Endothelial cell (in vitro differentiated cells): ENCODE measurements around the gene BEAN1. TPM values are rescaled to one million over a fixed set of nuclear protein-coding genes. Genes with fewer than 3 reads are reported as not detected.

Source experiments
- DNase-seq: peaks from one replicate; pipeline ENCODE4 v3.0.0; 2021; ENCODE audit warnings: low spot score
- H3K27ac Mint-ChIP-seq: one replicate; pipeline ENCODE4 v1.8.0; 2021; ENCODE audit warnings: mixed read lengths, inconsistent platforms; ENCODE audit not compliant: unreplicated experiment
- H3K27me3 Mint-ChIP-seq: one replicate; pipeline ENCODE4 v1.8.0; 2021; ENCODE audit warnings: mild to moderate bottlenecking, moderate library complexity, mixed read lengths, inconsistent platforms; ENCODE audit not compliant: unreplicated experiment
- H3K36me3 Mint-ChIP-seq: one replicate; pipeline ENCODE4 v1.8.0; 2021; ENCODE audit warnings: mild to moderate bottlenecking, low read depth, mixed read lengths, inconsistent platforms; ENCODE audit not compliant: unreplicated experiment
- H3K4me1 Mint-ChIP-seq: one replicate; pipeline ENCODE4 v1.8.0; 2021; ENCODE audit warnings: mild to moderate bottlenecking, mixed read lengths, inconsistent platforms; ENCODE audit not compliant: unreplicated experiment
- H3K4me3 Mint-ChIP-seq: one replicate; pipeline ENCODE4 v1.8.0; 2021; ENCODE audit warnings: mild to moderate bottlenecking, mixed read lengths, inconsistent platforms; ENCODE audit not compliant: unreplicated experiment
- H3K9me3 Mint-ChIP-seq: one replicate; pipeline ENCODE4 v1.8.0; 2021; ENCODE audit warnings: mixed read lengths, inconsistent platforms; ENCODE audit not compliant: unreplicated experiment
- CTCF ChIP-seq: fragments of 200-600 bp; sonication (generic); IDR thresholded peaks from one replicate; pipeline ENCODE4 v1.5.0; 2021; ENCODE audit warnings: antibody characterized with exemption; ENCODE audit not compliant: unreplicated experiment
- total RNA-seq: library from RNA; stranded (reverse); fragmentation: NEBNext Ultra II Directional; extraction: Animal tissue kit (Norgen Biotek cat#: 25700); gene quantifications from one replicate; pipeline ENCODE4 v1.2.1, GENCODE V29; 2021; ENCODE audit not compliant: unreplicated experiment

The BEAN1 gene
- total RNA-seq, 1 donor from 2014 or later: 0.49 TPM

- peaks cover 63% of the 10 kb centered on the region for H3K36me3 Mint-ChIP-seq
- no peak for DNase-seq
- peak overlapping the region; percentile 67 for H3K27ac Mint-ChIP-seq
- TF ChIP-seq CTCF: no peak
- H3K4me1 Mint-ChIP-seq: peaks cover 71% of the 10 kb centered on the region
- H3K4me3 Mint-ChIP-seq: peak overlapping the region; percentile 82
- H3K27me3 Mint-ChIP-seq: peaks cover 36% of the 10 kb centered on the region
- H3K9me3 Mint-ChIP-seq: no peaks in the 10 kb centered on the region
These were observed 46.7 kb upstream of the BEAN1 start for GRCh38 chr16:66380421-66380820.

- Mint-ChIP-seq H3K27ac (peak overlapping the region; percentile 99), H3K9me3 (no peaks in the 10 kb centered on the region), H3K36me3 (peaks cover 65% of the 10 kb centered on the region), H3K4me3 (peak overlapping the region; percentile 79), H3K27me3 (peaks cover 37% of the 10 kb centered on the region), H3K4me1 (peaks cover 70% of the 10 kb centered on the region)
- TF ChIP-seq CTCF: no peak
- no peak for DNase-seq
These were observed 45.4 kb upstream of the BEAN1 start for GRCh38 chr16:66381585-66382170.

DNA sequence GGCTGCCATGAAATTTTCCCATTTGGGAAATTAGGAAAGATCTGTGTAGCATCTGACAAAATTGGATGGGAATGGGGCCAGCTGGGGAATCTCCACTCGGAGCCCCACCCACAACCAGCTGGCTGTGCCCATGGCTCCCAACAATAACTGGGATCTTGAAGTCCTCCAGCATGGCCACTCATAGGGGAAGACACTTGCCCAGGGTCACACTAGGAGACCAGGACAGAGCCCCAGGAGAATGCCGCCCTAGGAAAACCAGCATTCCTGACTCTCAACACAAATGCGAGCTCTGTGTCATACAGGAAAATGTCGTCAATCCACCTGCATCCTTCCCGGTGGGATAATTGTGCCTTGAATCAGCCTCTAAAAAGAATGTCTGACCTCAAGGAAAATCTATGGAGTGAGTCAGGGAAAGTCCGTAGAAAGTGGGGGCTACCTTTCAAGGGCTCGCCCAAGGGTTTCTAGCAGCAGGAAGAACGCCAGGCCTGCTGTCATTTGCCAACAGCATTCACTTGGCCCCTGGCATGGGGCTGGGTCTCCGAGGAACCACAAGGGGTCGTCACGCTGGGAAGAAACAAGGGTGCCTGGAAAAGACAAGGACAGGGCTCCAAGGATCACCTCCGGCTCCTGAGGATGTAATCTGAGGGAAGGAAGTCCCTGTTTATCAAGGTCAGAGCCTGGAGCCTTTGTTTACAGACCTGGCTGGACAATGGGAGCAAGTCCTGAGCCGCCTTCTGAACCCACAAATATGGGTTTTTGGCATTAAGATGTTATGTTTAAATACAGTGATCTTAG lies 44.7 kb upstream of the BEAN1 start:
- Mint-ChIP-seq H3K27ac (peak overlapping the region; percentile 99), H3K27me3 (peaks cover 38% of the 10 kb centered on the region), H3K36me3 (peaks cover 65% of the 10 kb centered on the region), H3K4me3 (peak overlapping the region; percentile 40), H3K4me1 (peaks cover 69% of the 10 kb centered on the region), H3K9me3 (no peaks in the 10 kb centered on the region)
- TF ChIP-seq CTCF: peak; percentile 18
- DNase-seq: peak; percentile 49

- H3K27ac Mint-ChIP-seq: peak overlapping the region; percentile 99
These were observed 44.2 kb upstream of the BEAN1 start for GRCh38 chr16:66382966-66383299.

More at GRCh38 chr16:66382966-66383299, 44.2 kb upstream of the BEAN1 start:
- H3K9me3 Mint-ChIP-seq: no peaks in the 10 kb centered on the region
- peaks cover 38% of the 10 kb centered on the region for H3K27me3 Mint-ChIP-seq
- DNase-seq: no peak
- H3K4me3 Mint-ChIP-seq: peak overlapping the region; percentile 40
- H3K4me1 Mint-ChIP-seq: peaks cover 66% of the 10 kb centered on the region
- H3K36me3 Mint-ChIP-seq: peaks cover 64% of the 10 kb centered on the region
- no peak for TF ChIP-seq CTCF
